Ammon's horn (tissue), 1 donor: ENCODE results near the gene SNAP47.

ENCODE experiments used
- DNase-seq: peaks from one replicate; pipeline ENCODE4 v3.0.0-alpha.2; 2016; ENCODE audit warnings: low spot score

The SNAP47 gene

DNA sequence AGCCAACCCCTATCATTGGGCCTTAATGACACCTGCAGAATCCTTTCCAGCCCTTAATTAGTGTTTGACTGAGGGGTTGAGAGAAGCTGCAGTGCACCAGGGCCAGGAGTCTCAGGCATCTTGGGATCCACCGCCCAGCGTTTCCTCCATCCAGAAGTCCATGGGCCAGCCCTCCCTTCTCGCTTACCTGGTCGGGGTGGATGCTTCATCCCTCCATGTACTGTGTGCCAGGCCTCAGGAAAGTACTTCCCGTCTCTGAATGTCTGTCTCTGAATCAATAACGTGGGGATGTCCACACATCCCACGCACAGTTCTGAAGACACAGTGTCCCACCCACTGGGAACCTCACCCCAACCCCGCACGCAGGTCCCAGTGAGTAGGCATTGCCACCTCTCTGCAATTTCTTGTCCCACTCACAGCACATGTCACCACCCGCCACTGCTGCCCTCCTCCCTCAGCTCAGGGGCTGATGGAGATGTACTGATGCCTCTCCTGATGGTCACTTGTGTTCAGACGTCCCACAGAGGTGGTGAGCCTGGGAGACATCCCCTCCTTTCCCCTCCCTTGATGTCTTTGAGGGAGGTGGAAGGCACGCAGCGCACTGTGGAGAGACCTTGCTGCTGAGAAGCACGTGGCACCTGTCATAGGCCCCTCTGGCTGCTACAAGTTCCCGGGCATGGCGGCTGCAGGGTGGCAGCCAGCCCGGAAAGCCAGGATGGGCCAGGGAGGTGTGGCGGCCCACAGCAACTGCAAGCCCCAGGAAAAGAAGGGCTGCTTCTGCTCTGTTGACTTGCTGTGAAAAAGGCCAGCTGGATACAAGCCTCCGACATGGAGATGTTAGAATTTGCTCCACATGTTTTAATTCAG, 50.8 kb downstream of the SNAP47 start:
- DNase-seq = no peak

DNA sequence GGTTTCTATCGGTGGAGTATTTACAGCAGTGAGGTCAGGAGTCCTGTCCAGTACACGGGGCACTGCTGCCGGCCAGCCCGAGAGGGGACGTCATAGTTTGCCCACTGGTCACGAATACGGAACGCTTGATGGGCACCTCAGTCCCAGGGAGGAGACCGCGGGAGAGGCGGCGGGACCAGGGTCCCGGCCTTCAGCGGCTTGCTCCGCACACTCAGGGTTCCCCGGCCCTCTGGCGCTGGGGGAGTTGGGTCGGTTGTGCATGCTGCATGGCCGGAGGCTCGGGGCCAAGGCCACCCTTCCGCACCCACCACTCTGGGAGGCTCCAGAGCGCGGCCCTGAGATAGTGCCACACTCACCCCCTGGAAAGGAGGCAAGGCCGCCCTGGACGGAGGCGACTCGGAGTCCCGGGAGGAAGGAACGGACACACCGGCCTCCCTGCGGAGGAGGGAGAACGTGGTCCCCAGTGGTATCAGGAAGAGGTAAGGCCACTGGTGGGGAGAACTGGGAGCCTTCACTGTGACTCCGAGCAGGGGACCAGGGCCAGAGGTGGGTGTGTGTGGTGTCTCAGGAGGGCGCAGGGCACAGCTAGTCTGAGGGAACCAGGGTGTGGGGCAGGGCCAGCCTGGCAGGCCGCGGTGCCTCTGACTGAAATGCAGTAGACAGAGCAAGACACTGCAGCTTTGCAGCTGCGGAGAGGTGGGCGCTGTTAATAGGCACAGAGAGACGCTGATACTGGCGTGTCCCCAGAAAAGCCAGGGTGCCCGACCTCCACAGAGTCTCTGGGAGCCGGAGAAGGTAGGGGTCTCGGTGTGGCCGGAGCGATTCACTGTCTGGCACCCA, 51.7 kb downstream of the SNAP47 start:
- no peak for DNase-seq

DNA sequence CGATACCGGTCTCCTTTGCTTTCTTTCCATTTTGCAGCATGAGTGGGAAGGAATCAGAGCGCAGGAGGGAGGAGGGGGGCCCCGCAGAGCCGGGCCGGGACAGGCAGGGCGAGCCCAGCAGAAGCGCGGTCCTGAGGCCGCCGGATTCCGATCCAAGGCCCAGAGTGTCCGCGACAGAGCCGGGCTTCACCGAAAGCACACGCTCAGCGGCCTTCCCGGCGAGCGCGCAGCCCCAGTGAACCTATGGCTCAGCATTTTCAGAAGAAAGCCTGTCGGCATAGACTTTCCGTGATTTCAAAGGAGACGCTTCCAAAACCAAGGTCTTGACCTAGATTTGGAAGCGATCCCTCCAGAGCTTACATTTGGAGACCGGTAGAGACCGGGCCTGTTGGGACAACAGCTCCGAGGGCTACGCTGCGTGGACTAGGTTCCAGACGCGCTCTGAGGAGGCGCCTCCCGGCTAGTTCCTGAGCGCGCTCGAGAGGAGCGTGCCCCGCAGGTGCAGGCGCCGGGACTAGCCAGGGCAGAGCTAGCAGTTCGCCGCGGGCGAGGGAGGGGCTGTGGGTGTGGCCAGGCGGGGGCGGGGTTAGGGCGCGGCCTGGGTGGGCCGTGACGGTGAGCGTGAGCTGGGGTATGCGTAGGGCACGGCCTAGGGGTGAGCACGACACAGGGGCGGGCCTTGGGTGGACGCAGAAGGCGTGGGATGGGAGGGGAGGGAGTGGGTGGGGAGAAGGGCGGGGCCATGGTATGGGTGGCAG, 52.5 kb downstream of the SNAP47 start:
- DNase-seq = peak; percentile 86

DNA sequence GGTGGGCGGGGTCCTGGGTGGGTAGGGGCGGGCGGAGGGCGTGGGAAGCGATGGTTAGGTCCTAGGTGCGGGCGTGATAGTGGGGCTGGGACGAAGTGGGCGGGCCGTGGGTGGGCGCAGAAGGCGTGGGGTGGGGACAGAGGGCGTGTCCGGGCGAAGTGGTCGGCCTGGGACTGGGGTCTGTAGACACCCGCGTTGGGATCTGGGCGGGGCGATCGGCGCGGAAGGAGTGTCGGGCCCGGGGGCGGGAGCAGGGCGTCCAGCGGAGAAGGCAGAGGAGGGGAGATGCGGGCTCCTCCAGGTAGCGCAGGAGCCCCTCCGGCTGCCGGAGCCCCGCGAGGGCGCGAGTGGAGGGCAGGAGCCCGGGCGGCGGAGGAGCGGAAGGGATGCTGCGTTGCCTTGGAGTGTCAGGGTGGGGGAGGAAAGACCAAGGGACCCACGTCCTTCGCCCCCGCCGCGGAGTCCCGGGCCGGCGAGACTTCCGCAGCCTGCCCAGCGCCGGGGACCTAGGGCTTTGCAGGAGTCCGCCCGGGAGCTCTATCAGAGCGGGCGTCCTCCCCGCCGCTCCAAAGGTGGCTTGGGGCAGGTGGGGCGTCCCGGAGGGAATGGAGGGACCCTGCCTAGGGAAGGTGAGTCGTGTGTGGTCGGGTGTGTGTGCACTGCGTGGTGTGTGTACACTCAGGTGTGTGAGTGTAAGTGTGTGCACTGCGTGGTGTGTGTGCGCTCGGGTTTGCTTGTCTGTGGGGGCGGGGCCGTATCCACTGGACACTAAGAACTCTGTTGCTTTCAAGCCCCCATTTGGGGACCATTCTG, 53.2 kb downstream of the SNAP47 start:
- DNase-seq = no peak

DNA sequence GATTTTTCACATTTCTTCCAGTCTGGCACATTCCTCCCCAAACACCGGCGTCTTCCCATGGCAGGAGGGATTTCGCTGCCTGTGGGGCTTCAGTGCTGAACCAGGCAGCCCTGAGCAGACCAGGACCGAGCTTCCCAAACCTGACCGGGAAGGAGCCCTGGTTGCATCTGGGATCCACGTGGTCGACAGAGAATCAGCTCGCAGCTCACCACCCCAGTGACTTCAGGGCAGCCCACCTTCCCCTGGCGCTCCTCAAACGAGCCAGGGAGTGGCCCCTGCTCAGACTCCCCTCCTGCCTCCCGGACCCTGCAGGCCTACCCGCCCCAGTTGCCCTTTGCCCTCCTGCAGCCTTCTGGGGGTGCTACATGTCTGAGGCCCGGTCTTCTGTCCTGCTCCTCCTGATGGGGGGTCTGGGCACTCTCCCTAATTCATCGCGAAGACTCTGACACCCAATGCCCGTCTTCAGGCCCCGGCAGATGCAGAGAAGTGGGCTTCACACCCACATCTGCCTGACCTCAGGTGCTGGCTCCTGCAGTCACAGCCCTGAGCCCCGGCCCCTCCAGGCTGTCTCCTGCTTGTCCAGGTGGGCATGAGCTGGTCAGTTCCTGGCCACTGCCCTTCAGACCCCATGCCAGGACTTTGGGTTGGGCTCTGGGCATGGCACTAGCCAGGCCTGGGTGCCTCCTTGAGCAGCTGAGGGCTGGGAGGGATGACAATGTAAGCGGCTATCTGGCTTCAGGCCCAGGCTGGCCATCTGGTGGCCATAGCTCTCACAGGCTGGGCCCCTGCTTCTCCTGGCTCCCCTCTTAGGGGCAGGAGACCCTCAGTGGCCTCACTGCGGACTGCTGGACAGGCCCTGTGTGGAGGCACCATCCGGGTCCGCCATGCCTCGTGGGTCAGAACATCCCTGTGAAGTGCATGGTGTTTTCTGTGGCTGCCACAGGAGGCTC, 54.1 kb downstream of the SNAP47 start:
- no peak for DNase-seq

DNA sequence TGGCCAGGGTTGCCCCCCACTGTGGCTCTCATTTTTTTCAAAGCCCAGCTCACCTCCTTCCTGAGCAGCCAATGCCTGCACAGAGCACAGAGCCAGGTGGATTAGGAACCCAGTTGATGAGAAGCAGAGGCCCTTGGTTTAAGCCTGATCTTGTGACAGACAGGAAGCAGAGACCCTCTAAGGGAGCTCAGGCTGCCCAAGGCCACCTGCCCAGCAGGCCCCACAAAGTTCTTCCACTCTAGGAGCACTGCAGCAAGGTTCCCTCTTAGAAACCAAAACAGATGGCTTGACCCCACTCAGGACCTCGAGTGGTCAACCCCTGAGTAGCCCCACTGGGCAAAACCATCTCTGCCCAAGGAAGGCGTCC, 54.8 kb downstream of the SNAP47 start:
- DNase-seq = no peak

DNA sequence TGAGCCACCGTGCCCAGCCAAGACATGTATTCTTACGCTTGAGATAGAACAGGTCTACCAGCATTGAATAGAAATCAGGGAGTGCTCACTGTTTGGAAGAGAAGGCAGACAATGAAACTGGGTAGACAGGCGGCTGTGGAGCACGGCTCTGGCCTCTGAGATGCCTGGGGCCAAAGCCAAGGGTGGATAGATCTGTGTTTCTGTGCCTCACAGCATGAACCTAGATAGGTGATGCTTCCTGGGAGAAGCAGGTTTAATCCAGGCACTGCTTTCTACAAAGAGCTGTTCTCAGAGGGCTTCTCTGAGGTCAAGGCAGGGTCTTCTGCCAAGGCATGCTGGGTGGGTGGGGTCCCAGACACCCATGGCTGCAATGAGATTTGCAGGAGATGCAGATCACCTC, 55.6 kb downstream of the SNAP47 start:
- DNase-seq = no peak

DNA sequence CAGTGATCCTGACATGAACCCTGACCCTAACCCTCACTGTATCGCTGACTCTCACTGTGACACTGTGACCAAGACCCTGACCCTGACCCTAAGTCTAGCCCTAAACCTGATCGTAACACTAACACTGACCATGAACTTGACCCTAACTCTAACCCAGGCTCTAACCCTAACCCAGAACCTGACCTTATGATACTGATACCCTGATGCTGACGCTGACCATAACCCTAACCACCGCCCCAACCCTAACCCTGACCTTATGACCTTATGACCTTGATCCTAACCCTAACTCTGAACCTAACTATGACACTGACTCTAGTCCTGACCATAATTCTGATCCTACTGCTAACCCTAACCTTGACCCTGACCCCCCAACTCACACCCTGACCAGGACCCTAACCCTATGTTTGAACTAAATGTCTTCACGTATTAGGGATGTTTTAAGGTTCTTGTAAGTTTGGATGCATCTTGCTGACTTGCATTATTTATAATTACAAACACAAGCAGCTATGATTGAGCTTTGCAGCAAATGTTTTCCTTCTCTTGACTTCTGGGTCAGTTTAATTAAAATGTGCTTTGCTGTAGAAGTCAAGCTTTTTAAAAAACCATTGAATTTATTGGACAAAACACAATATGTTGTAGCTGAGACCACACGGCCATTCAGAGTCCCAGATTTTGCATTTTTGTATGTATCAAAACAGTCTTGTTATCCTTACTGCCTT, 56.3 kb downstream of the SNAP47 start:
- DNase-seq = no peak

DNA sequence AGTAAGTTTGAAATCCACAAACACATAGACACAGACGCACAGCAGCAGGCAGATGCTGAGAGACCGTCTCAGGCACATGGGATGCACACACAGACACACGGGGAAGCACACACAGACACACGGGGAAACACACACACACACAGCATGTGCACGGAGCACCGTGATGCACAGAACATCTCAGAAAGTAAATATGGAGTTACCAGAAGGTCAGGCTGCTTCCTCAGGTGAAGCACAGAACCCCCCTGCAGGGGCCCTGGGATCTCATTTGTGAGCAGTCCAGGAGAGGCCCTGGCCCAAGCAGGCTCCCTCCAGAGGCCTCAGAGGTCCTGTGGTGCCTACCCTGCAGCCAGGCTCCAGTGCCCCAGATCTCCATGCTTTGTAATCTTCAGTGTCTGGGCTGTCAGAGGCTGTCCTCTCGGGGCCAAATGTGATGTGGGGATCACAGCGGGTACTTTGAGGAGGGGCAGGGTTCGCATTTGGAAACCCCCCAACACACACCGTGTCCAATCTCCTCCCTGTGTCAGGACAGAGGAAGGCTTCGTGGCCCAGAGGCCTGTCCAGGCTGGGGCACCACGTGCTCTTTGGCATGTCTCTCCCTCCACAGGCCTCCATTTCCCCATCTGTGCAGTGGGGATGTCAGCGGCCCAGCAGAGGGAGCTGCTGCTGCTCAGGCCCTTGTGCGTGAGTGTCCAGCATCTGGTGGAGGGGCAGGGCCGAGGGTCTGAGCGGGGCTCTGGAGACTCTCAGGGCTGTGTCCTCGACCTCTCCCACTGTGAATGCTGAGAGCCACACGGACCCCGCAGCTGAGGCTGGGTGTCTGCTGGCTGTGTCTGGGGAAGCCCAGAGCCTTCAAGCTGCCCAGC, 57.2 kb downstream of the SNAP47 start:
- DNase-seq = no peak

DNA sequence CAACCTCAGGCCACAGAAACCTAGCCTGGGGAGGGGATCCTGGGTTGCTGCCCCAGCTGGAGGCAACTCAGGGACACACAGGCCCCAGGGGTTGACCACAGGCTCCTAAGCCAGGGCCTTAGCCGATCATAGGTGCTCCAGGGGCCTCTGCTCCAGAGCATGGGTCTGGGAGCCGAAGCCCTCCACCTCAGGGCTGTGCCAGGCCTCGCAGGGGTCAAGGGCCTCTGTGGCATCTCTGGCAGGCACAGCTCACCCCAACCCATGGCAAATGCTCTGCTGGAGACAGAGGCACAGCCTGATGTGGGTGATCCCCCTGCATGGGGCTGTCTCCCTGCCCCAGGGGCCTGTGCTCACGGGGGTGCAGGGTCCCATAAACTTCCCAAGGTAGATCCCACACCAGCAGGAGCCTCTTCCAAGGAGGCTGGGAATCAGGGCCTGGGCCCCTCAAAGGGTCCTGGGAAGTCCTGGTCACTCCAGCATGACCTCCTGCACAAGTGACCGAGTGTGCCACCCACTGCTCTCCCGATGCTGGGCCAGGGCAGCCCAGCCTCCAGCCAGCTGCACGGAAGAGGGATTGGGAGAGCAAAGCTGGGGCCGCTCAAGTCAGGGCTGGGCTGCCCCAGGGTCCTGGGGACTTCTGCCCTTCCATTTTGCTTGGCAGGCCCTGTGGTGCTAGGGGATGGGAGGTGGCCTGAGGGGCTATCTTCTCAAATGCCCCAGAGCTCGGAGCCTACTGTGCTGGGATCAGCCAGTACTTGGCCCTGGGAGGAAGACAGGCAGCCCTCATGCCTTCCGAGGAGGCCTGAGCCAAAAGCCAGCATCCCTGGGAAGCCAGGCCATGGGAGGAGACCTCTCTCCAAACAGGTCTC, 58.1 kb downstream of the SNAP47 start:
- no peak for DNase-seq

DNA sequence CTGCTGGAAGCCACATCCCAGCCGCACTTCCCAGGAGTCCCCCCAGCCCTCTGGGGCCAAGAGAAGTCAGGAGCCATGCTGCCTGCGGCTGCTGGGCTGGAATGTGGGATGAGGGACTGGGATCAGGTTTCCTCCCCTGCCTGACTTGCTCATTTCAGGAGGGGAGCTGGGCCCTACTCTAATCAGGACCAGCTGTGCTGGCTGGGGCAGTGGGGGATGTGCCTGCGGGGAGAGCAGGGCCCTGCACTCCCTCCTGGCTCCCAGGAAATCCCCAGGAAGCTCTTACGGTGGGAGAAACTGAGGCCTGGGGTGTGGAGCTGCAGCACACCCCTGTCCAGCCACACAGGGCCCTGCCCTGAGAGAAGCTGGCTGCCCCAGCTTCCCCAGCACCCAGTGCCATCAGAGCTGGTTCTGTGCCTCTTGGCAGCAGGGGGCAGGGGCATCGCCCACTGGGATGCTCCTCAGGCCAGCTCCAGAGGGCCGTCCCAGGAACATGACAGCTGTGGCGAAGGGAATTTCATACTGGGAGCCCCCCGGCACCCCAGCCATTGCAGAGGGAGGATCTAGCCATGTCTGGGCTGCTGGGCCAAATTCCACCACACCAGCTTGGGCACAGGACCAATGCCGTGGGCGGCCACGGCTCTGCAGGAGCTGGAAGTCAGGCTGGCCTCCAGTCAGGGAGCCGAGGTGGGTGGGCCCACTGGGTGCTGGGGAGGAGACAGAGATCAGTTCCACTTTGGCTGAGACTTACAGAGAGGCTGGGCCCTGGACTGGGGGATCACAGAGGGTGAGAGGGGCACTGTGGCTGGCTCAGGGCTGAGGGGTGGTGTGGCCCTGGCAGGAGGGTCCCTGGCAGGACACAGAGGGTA, 58.9 kb downstream of the SNAP47 start:
- DNase-seq = no peak

DNA sequence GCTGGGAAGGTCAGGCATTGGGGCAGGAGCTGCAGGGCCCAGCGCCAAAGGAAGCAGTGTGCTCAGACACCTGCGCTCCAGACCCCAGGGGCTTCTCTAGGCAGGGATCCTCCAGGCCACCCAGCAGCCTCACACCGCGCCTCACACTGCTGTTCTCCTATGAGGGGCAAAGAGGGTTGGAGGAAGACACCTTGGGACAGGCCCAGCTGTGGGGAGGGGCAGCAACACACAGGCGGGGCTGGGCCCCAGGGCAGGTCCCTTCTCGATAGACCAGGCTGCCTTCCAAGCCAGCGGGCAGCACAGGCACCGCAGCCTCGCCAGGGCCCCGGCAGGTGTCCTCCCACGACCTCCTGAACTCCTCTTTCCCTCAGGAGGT, 59.6 kb downstream of the SNAP47 start:
- DNase-seq = no peak

DNA sequence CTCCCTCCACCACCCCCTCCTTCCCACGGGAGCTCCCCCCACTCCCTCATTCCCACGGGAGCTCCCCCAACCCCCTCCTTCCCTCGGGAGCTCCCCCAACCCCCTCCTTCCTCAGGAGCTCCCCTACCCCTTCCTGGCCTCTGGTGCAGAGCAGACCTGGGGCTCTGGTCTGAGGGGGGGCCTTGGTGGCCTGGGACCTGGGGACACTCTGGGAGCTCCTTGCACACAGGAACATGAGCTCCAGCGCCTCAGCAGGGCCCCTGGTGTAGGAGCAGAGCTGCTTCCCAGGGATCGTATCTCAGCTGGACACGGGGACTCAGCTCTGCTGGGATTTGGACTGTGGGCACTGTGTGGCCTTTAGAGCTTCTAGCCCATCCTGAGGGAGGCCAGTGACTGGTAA, 60.5 kb downstream of the SNAP47 start:
- no peak for DNase-seq

DNA sequence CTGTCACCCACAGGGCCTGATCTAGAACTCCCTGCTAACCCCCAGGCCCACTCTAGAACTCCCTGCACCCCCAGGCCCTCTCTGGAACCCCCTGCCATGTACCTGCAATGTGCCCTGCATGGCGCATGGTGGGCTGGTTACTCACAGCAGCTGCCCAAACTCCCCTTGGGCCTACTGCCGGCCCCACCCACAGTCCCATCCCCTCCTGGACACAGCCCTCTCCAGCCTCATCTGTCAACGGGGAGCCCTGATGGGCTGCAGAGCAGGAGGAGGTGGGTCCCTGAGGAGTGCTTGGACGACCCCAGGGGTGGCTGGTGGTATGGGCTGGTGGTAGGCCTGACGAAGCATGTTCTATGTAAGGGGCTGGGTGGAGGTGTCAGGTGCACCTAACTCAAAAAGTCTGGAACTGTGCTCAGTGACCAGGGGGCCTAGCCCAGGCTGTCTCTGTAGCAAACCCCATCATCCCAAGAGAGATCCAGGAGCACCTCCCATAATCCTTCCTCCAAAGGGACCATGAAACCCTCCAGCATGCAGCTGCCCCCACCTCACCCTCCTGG, 61.2 kb downstream of the SNAP47 start:
- no peak for DNase-seq

DNA sequence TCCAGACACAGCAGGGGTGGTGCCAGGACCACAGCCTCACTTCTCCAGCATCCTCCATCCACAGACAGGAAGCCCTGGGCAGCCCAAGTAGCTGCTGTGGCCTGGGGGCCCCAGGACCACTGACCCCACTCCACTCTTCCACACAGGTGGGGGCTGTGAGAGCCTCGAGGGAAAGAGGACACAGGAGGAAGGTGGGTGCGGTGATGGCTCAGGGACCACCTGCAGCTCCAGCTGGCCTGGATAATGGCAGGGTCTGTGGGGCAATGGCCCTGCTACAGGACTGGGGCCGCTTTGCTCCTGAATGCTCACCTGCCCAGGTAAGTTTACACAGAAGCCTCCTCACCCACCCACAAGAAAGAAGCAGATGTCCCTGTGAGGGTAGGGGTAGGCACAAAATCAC, 61.9 kb downstream of the SNAP47 start:
- no peak for DNase-seq

DNA sequence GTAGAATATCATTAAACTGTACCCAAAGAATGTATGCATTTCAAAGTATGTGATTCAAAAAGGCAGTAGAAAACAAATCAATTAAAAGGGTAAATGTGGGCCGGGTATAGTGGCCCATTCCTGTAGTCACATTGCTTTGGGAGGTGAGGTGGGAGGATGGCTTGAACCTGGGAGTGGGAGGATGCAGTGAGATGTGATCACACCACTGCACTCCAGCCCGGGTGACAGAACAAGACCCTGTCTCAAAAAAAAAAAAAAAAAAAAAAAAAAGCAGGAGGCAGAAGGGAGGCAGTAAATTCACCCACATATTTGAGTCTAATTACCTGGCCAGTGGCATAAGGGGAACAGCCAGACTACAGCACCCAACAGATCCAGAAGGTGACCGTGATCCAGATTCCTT, 62.4 kb downstream of the SNAP47 start:
- no peak for DNase-seq
